Measurements from ENCODE around the gene KCNK13. TPM values are rescaled to one million over a fixed set of nuclear protein-coding genes. Genes with fewer than 3 reads are reported as not detected.
"Not testable (repeated sequence)": the region's sequence is repeated elsewhere in the genome, so short reads cannot be mapped to it uniquely, and the experiment has no call there.

Gene KCNK13
- total RNA-seq, 1 donor from 2014 or later = not detected

DNA sequence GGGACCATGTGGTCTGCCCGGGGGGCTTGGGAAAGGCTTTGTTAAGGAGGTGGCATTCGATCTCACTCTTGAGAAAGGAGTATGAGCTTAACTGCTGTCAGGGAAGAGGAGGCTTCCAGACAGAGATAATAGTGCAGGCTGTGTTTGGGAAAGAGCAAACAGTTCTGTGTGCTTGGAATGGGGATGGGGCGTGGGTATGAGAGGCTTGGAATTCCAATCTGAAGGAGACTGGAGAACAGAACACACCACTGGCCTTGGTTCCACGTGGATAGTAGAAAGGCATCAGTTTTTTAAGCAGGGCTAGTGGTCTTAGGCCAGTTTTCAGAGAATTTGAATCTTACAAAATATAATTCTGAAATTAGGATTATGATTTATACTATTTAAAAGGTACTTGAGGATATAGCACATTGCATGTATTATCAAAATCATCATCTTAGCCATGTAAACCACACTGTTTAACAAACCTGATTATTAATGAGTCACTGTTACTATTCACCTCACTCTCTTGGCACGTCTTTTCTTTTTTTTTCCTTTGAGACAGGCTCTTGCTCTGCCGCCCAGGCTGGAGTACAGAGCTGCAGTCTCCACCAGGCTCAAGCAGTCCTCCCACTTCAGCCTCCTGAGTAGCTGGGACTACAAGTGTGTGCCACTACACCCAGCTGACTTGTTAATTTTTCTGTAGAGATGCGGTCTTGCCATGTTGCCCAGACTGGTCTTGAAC lies 38.5 kb upstream of the KCNK13 start:
- TF ChIP-seq EZH2phosphoT487 (IDR thresholded peaks at IDR 0.05) = no peak
- TF ChIP-seq EZH2 (IDR thresholded peaks at IDR 0.05) = no peak
- TF ChIP-seq CTCF (IDR thresholded peaks at IDR 0.05) = no peak
- no peaks in the 10 kb centered on the region for H3K79me2 ChIP-seq (ENCODE audit: low read depth)
- H3K27me3 ChIP-seq = no peaks in the 10 kb centered on the region
- Mint-ChIP-seq H3K4me1 (peaks cover 3% of the 10 kb centered on the region), H3K27me3 (ENCODE audit: insufficient read depth, low read depth) (no peaks in the 10 kb centered on the region), H3K9me3 (no peaks in the 10 kb centered on the region), H3K36me3 (peaks cover 43% of the 10 kb centered on the region), H3K27ac (no peak overlapping the region), H3K4me3 (no peak overlapping the region)
- no peaks in the 10 kb centered on the region for H4K20me1 ChIP-seq (ENCODE audit: low read depth)
- H3K4me3 ChIP-seq = no peak overlapping the region
- H3K27ac ChIP-seq = no peak overlapping the region
- no peaks in the 10 kb centered on the region for H3K9me3 ChIP-seq (ENCODE audit: low read depth)
- H3K4me2 ChIP-seq = no peak overlapping the region
- no peak overlapping the region for H2AFZ ChIP-seq (replicated peaks)
- no peak overlapping the region for H3K9ac ChIP-seq
- H3K36me3 ChIP-seq = no peaks in the 10 kb centered on the region
- H3K4me1 ChIP-seq = peaks cover 9% of the 10 kb centered on the region
- no peak for DNase-seq (ENCODE audit: low spot score)
- peaks cover 1% of the 10 kb centered on the region for H3F3A ChIP-seq (ENCODE audit: low read depth)

- no peaks in the 10 kb centered on the region for H3K36me3 ChIP-seq
- H3F3A ChIP-seq (ENCODE audit: low read depth) = no peaks in the 10 kb centered on the region
- Mint-ChIP-seq H3K36me3 (peaks cover 43% of the 10 kb centered on the region), H3K27ac (no peak overlapping the region), H3K4me3 (no peak overlapping the region), H3K9me3 (no peaks in the 10 kb centered on the region), H3K27me3 (ENCODE audit: insufficient read depth, low read depth) (no peaks in the 10 kb centered on the region), H3K4me1 (no peaks in the 10 kb centered on the region)
- H3K27me3 ChIP-seq = no peaks in the 10 kb centered on the region
- H3K9me3 ChIP-seq (ENCODE audit: low read depth) = no peaks in the 10 kb centered on the region
- H2AFZ ChIP-seq (replicated peaks) = no peak overlapping the region
- H3K9ac ChIP-seq = no peak overlapping the region
- TF ChIP-seq CTCF (IDR thresholded peaks at IDR 0.05) = no peak
- TF ChIP-seq EZH2phosphoT487 (IDR thresholded peaks at IDR 0.05) = no peak
- no peak for TF ChIP-seq EZH2 (IDR thresholded peaks at IDR 0.05)
- no peak overlapping the region for H3K27ac ChIP-seq
- no peaks in the 10 kb centered on the region for H4K20me1 ChIP-seq (ENCODE audit: low read depth)
- no peak overlapping the region for H3K4me3 ChIP-seq
- H3K4me1 ChIP-seq = no peaks in the 10 kb centered on the region
- DNase-seq (ENCODE audit: low spot score) = no peak
- no peak overlapping the region for H3K4me2 ChIP-seq
- no peaks in the 10 kb centered on the region for H3K79me2 ChIP-seq (ENCODE audit: low read depth)
Observed at GRCh38 chr14:90024910-90025309, 36.9 kb upstream of the KCNK13 start.

DNA sequence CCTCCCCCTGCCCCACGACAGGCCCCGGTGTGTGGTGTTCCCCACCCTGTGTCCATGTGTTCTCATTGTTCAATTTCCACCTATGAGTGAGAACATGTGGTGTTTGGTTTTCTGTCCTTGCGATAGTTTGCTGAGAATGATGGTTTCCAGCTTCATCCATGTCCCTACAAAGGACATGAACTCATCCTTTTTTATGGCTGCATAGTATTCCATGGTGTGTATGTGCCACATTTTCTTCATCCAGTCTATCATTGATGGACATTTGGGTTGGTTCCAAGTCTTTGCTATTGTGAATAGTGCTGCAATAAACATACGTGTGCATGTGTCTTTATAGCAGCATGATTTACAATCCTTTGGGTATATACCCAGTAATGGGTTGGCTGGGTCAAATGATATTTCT lies 35.2 kb upstream of the KCNK13 start:
- H3K9ac ChIP-seq; H3K27me3 ChIP-seq; H3F3A ChIP-seq (ENCODE audit: low read depth); H3K79me2 ChIP-seq (ENCODE audit: low read depth); H3K4me3 ChIP-seq; H4K20me1 ChIP-seq (ENCODE audit: low read depth); H3K27ac ChIP-seq; H3K27ac Mint-ChIP-seq; H3K4me1 Mint-ChIP-seq; H3K9me3 ChIP-seq (ENCODE audit: low read depth); DNase-seq (ENCODE audit: low spot score); H3K4me3 Mint-ChIP-seq; H3K9me3 Mint-ChIP-seq; H3K4me1 ChIP-seq; H2AFZ ChIP-seq (replicated peaks); H3K36me3 ChIP-seq; H3K27me3 Mint-ChIP-seq (ENCODE audit: insufficient read depth, low read depth); H3K4me2 ChIP-seq: not testable (repeated sequence)
- peaks cover 41% of the 10 kb centered on the region for H3K36me3 Mint-ChIP-seq

- H3K27me3 Mint-ChIP-seq (ENCODE audit: insufficient read depth, low read depth) = peaks cover 2% of the 10 kb centered on the region
- no peak overlapping the region for H3K4me3 ChIP-seq
Observed at GRCh38 chr14:90027842-90028241, 34.0 kb upstream of the KCNK13 start.

More at GRCh38 chr14:90027842-90028241, 34.0 kb upstream of the KCNK13 start:
- Histone ChIP-seq H3F3A (ENCODE audit: low read depth) (no peaks in the 10 kb centered on the region), H3K79me2 (ENCODE audit: low read depth) (no peaks in the 10 kb centered on the region), H3K27ac (no peak overlapping the region), H3K4me2 (no peak overlapping the region), H3K27me3 (no peaks in the 10 kb centered on the region), H3K4me1 (no peaks in the 10 kb centered on the region), H3K36me3 (no peaks in the 10 kb centered on the region), H3K9ac (no peak overlapping the region), H3K9me3 (ENCODE audit: low read depth) (no peaks in the 10 kb centered on the region), H2AFZ (replicated peaks) (no peak overlapping the region), H4K20me1 (ENCODE audit: low read depth) (no peaks in the 10 kb centered on the region)
- no peak for TF ChIP-seq EZH2phosphoT487 (IDR thresholded peaks at IDR 0.05)
- TF ChIP-seq EZH2 (IDR thresholded peaks at IDR 0.05) = no peak
- no peak for TF ChIP-seq CTCF (IDR thresholded peaks at IDR 0.05)
- DNase-seq (ENCODE audit: low spot score) = no peak
- H3K9me3 Mint-ChIP-seq = no peaks in the 10 kb centered on the region
- no peaks in the 10 kb centered on the region for H3K4me1 Mint-ChIP-seq
- H3K4me3 Mint-ChIP-seq = no peak overlapping the region
- H3K36me3 Mint-ChIP-seq = peaks cover 41% of the 10 kb centered on the region
- H3K27ac Mint-ChIP-seq = no peak overlapping the region
